ENCODE measurements around the gene DPF3.

- TF ChIP-seq CTCF (IDR thresholded peaks at IDR 0.05 in 2 of 3, conservative IDR thresholded peaks at IDR 0.05 in 1 of 3; ENCODE audit: insufficient read depth in 2 of 3, low read depth in 1 of 3, low read length in 3 of 3) (no peak), HDGF (IDR thresholded peaks at IDR 0.05) (no peak), GABPB1 (CRISPR knock-in tag; IDR thresholded peaks at IDR 0.05) (no peak), POLR2A (conservative IDR thresholded peaks at IDR 0.05) (no peak), CXXC5 (CRISPR knock-in tag; IDR thresholded peaks at IDR 0.05) (no peak), STAT5B (CRISPR knock-in tag; IDR thresholded peaks at IDR 0.05) (no peak), PATZ1 (CRISPR knock-in tag; IDR thresholded peaks at IDR 0.05; ENCODE audit: borderline replicate concordance) (no peak), NONO (IDR thresholded peaks at IDR 0.05; ENCODE audit: low read depth in 2 of 2, low read length in 1 of 2) (no peak)
Measured at GRCh38 chr14:72868500-72868899, 25.4 kb downstream of the DPF3 start.

Data from K562 (cell line).